Activated CD4-positive, alpha-beta T cell treated with anti-CD3 and anti-CD28 coated beads, Interleukin-2, amount 10 ng/mL, durations not matched to agents 7 days and 5 days (primary cell): ENCODE results near the gene CDCA4. TPM values are rescaled to one million over a fixed set of nuclear protein-coding genes. Genes with fewer than 3 reads are reported as not detected.

Source experiments
- total RNA-seq, 2 experiments: library from RNA; stranded (reverse); gene quantifications; one replicate each; pipeline ENCODE4 v1.2.3, GENCODE V29; 2021

CDCA4 gene
- total RNA-seq, 2 experiments from 2014 or later, result 53.0 to 56.6 TPM

Other genes with a start within 250 kb of the CDCA4 start
- 100 to 1,000 TPM; 159 to 166 TPM for gene AKT1, start 225.3 kb downstream of the CDCA4 start, total RNA-seq
- 1 to 10 TPM; 4.5 to 5.8 TPM for gene ZBTB42, start 220.0 kb downstream of the CDCA4 start, total RNA-seq
- 1 to 10 TPM; 3.0 TPM for gene CEP170B, start 155.8 kb downstream of the CDCA4 start, total RNA-seq
- not detected for gene PLD4, start 96.2 kb downstream of the CDCA4 start, total RNA-seq
- not detected for gene AHNAK2, start 42.7 kb downstream of the CDCA4 start, total RNA-seq
- under 1 TPM; 0.60 to 0.77 TPM for gene CLBA1, start 35.3 kb downstream of the CDCA4 start, total RNA-seq
- 10 to 100 TPM; 44.2 to 46.6 TPM for gene GPR132, start 44.3 kb upstream of the CDCA4 start, total RNA-seq
- 1 to 10 TPM; 1.5 TPM for gene JAG2, start 147.7 kb upstream of the CDCA4 start, total RNA-seq
- 10 to 100 TPM; 18.3 to 21.4 TPM for gene NUDT14, start 160.2 kb upstream of the CDCA4 start, total RNA-seq
- gene BTBD6, start 227.4 kb upstream of the CDCA4 start, total RNA-seq, result 10 to 100 TPM; 43.7 to 43.9 TPM